NCI-H748 (cell line): Measurements from ENCODE around the gene TSPOAP1.
"Not testable (repeated sequence)": the region's sequence is repeated elsewhere in the genome, so short reads cannot be mapped to it uniquely, and the experiment has no call there.

Source experiments
- DNase-seq: peaks from one replicate; lab custom pipeline; 2025; ENCODE audit not compliant: unreplicated experiment; lab: John Stamatoyannopoulos, UW

The TSPOAP1 gene

GRCh38 chr17:58341136-58341860, 12.7 kb upstream of the TSPOAP1 start:
- not testable (repeated sequence) for DNase-seq

- no peak for DNase-seq
Observed at GRCh38 chr17:58340405-58340876, 11.8 kb upstream of the TSPOAP1 start.

GRCh38 chr17:58339755-58340404, 11.3 kb upstream of the TSPOAP1 start:
- DNase-seq, result no peak

- no peak for DNase-seq
Observed at GRCh38 chr17:58338841-58339754, 10.5 kb upstream of the TSPOAP1 start.

- no peak for DNase-seq
Observed at GRCh38 chr17:58338454-58338840, 9.9 kb upstream of the TSPOAP1 start.

- no peak for DNase-seq
Observed at GRCh38 chr17:58337600-58338453, 9.2 kb upstream of the TSPOAP1 start.

- no peak for DNase-seq
Observed at GRCh38 chr17:58337210-58337599, 8.6 kb upstream of the TSPOAP1 start.

GRCh38 chr17:58336456-58337209, 8.0 kb upstream of the TSPOAP1 start:
- no peak for DNase-seq

GRCh38 chr17:58335779-58336455, 7.3 kb upstream of the TSPOAP1 start:
- DNase-seq, result no peak

GRCh38 chr17:58335061-58335731, 6.6 kb upstream of the TSPOAP1 start:
- DNase-seq, result no peak

- no peak for DNase-seq
Observed at GRCh38 chr17:58334661-58335060, 6.1 kb upstream of the TSPOAP1 start.

GRCh38 chr17:58334256-58334655, 5.7 kb upstream of the TSPOAP1 start:
- no peak for DNase-seq

- no peak for DNase-seq
Observed at GRCh38 chr17:58333736-58334207, 5.2 kb upstream of the TSPOAP1 start.

- no peak for DNase-seq
Observed at GRCh38 chr17:58332778-58333735, 4.5 kb upstream of the TSPOAP1 start.

- no peak for DNase-seq
Observed at GRCh38 chr17:58331815-58332777, 3.5 kb upstream of the TSPOAP1 start.
